Suppressor macrophage treated with lipopolysaccharide for 1 hour (primary cell): ENCODE data around the gene KRTAP9-7.

Source experiments
- DNase-seq, 3 donors: peaks; one replicate each; pipeline ENCODE4 v3.0.0-alpha.2; 2020 to 2022

Gene KRTAP9-7

DNA sequence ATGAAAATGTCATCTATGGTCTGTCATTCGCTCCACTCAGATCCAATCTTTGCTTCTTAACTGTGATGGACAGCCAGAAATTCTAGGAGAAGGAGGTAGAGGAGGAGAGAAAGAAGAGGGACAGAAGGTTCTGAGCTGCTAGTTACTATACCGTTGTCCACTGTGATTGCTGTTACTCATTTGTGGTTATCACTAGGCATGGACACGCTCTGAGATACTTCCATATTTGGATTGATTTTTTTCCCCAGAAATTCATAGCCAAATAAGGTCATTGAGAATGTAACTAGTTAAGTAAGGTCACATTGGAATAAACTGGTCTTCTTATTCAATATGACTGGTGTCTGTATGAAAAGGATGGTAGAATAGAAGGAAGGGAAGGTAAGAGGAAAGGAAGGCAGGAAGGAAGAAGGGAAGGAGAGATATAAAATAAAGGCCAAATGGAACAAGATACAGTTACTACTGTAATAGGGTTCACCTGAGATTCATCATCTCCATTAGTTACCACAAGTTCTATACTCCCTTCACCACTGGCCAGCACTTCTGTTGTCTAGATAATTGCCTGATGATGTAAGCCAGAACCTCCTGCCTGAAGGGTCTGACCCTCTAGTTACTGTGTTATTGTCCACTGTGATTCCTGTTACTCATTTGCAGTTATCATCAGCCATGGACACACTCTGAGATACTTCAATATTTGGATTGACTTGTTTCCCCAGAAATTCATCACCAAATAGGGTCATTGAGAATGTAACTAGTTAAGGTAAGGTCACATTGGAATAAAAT lies 2.9 kb downstream of the KRTAP9-7 start:
- DNase-seq, result no peak

DNA sequence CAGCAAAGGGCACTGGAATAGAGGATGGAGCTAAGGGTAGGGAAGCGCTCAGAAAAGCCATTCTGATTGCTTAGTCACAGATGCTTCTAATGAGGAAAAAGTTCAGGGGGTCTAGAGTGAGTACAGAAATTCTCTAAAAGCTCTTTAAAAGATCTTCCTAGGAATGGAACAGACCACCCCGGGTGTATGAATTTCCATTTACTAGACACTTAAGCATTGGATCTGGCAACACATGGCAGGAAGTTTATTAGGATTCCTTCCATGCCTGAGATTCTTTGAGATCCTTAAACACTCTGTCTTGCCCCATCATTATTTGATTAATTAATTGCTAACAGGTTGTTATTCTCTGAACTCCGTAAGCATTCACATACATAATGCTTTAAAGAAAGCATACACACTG lies 8.5 kb downstream of the KRTAP9-7 start:
- no peak for DNase-seq

DNA sequence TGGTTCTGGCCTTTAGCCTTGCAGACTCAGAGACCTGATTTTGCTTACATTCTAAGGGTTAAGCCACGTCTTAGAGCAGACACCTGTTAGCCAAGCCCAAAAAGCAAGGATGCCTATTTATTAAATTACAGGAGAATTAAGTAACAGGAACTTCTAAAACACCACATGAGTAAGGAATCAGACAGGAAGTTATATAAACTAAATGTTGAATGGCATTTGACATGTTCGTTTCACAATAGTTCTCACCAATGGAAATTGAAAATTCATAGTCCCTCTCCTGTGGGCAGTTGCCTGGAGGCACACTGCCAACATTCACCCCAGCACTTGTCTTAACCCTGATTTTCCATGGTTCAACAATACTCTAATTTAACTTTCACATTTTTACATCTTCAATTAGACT lies 9.0 kb downstream of the KRTAP9-7 start:
- DNase-seq, result peak in 2 of 3 donors; percentile 44

DNA sequence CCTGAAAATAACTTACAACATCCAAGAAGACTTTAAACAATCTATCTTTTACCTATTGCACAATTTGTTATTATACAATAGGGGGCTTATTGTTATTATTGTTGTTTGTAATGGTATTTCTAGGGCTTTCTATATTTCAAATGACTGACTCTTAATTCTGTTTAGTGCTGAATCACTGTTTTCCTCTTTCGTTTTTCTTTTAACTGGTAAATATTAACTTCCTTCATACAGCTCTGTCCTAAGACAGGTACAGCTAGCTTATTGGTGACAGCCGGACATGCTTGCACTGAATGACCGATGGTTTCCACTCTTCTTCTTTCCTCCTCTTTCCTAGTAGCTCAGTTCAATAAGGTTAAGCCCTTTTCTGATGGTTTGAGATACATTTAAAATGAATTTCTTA lies 11.6 kb downstream of the KRTAP9-7 start:
- peak in 1 of 3 donors; percentile 22 for DNase-seq

DNA sequence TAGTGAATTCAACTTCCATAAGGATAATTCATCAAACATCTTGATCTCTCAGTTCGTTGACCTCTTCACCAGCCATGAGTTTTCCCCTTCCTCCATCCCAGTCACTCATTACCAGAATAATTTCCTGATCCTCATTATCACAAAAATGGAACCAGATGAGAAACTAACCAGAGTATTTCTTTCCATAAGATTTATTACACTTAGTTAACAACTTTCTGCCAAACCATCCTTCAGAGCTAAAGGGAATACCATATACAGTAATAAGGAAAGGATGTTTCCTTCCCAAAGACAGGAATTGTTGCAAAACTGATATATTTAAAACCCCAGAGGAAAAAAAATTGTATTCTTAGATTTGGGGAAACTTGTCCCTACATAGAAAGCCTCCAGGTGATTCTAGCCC lies 18.5 kb downstream of the KRTAP9-7 start:
- DNase-seq, result no peak

DNA sequence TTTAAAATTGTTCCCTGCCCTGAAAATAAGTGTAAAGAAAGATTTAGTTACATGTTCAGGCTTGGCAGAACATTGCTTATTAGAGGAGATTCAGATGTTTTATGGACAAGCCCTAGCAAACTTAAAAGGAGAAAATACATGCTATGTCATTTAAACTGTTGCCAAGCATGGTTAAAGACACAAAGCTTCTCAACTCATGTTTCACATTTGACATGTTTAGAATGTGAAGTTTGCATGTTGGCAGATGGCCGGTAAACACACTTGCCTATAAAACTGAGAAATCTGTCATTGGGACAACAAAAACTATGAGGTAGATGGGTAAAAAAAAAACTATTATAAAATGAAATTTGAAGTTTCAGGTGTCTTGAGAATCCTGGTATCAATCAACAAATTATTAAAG lies 21.3 kb downstream of the KRTAP9-7 start:
- DNase-seq, result no peak

DNA sequence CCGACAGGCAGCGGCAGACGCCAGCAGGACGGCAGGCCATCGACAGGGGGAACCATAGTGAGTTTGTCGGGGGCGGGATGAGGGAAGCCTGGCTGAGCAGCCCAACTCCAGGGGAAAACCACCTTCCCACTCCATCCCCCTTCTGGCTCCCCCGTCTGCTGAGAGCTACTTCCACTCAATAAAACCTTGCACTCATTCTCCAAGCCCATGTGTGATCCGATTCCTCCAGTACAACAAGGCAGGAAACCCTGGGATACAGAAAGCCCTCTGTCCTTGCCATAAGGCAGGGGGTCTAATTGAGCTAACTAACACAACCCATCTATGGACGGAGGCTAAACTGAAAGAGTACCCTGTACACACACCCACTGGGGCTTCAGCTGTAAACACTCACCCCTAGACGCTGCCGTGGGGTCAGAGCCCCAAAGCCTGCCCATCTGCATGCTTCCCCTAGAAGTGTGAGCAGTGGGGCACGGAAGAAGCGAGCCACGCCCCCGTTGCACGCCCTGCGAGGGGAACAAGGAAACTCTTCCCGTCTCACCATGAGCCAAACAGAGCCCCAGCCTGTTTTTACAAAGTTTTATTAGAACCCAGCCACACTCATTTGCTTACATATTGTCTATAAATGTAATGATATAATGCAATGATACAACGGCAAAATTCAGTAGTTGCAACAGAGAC lies 23.1 kb downstream of the KRTAP9-7 start:
- DNase-seq, result no peak

DNA sequence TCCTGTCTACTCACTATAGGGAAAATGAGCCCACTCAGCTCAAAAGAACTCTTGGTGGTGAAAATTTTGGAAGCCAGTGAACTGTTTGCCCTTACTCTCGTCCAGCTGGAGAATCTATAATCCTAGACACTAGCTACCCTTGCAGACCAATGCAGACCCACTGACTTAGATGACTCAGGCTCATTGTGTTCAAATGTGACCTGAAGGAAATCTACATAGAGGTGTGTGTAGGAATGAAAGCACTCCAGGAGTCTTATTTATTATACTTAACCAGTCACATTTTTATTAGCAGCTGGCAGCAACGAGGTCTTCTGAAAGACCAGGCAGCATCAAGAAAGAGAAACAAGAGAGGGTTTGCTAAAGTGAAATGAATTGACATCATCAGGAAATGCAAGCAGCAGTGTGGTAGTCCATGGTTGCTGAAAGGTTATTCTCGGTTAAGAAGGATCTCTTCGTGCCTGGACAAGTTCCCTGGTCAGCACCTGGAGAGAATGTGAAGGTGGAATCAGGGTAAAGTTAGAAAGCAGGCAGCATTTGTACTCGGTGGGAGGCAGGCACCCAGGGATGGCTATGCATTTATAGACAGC lies 25.8 kb downstream of the KRTAP9-7 start:
- no peak for DNase-seq

DNA sequence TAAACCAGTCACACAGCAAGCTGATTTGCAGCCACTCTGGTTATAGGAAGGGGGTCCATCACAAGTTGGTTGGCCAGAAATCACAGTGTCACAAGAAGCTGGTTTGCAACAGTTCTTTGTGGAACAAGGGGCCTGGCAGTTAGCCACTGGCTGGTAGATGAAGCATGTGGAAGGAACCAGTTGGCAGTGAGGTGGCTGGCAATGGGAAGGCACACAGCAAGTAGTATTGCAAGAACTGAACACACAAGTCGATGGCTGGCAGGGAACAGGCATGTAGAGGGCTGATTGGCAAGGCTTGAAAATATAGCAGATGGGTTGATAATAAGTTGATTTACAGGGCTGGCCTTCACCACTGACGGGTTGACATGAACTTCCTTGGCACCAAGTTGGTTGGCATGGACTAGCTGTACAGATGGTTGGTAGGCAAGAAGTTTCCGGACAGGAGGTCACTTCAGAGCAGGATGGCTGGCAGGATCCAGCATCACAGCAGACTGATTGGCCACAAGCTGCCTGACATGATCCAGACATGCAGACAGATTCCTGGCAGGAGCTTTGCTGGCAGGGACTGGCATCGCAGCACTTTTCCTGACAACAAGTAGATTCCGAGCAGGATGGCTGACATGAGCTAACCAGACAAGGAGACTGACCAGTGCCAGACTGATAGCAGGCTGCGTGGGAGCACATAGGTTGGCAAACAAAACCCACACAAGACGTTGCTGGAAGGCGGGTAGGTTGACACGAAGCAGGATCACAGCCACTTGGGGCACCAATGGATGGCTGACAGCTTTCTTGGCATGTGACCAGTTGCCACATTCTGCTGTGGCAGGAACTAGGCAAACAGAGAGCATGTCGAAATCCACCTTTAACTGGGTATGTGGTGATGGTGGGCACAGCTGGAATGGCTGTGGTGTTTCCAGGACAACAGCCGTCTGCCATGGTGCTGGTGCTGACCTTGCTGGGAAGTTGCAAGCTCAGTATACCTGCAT lies 26.7 kb downstream of the KRTAP9-7 start, which contains the start of gene KRTAP29-1:
KRTAP29-1 (minus strand) TSS at position 936 of the 986 bp plus-strand sequence; CDS start at position 936, 0 bp downstream.
- no peak for DNase-seq

DNA sequence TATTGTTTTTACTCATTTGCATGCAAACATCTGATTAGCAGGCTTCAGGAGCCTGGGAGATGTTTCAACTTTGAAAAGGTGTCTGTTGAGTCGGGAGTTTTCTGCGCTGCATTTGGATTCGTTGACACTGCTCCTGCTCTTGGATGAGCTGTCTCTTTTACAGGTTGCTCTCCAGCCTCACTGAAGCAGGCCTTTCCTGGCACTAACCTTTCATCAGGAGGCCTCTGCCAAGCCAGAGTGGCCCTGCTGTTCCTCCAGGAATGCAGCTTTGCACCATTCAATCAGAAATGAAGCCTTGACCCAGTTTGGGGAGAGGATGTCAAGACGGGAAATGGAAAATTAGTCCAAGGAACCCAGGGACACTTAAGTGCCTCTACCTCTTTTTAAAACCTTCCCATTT lies 27.5 kb downstream of the KRTAP9-7 start:
- no peak for DNase-seq

DNA sequence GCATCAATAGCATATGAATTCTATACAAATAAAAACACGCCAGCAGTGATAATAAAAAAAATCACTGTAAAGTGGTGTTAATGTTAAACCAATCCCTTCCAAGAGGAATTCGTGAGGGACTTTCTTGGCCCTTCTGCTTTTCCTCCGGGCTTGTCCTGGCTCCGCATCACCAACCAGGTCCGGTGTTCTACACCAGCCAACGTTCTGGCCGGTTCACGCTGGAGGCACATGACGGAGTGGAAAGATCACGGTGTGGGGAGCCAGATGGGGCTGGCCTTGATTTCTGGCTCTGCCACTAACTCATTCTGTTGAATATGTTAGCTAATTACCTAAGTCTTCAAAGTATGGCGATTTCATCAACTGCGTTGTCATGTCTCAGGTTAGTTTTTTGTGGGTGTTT lies 28.6 kb downstream of the KRTAP9-7 start:
- DNase-seq, result no peak

DNA sequence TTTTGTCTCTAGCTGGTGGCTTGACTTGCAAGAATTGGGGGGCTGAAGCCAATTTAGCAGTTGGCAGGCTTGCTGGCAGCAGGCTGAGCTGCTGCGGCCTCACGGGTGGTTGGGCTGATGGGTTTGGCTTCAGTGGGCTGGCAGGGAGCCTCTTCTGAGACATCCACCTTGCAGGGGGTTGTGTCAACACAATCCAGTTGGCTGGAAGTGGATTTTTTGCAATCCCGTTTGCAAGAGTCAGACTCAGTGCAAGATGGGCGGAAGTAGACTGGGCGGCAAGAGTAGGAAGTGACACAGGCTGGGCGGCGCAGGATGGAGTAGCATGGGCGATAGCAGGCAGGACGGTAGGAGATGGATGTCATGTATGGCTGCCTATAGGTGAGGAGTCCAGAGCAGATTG lies 32.1 kb downstream of the KRTAP9-7 start:
- peak in 2 of 3 donors; percentile 34 to 43 for DNase-seq

DNA sequence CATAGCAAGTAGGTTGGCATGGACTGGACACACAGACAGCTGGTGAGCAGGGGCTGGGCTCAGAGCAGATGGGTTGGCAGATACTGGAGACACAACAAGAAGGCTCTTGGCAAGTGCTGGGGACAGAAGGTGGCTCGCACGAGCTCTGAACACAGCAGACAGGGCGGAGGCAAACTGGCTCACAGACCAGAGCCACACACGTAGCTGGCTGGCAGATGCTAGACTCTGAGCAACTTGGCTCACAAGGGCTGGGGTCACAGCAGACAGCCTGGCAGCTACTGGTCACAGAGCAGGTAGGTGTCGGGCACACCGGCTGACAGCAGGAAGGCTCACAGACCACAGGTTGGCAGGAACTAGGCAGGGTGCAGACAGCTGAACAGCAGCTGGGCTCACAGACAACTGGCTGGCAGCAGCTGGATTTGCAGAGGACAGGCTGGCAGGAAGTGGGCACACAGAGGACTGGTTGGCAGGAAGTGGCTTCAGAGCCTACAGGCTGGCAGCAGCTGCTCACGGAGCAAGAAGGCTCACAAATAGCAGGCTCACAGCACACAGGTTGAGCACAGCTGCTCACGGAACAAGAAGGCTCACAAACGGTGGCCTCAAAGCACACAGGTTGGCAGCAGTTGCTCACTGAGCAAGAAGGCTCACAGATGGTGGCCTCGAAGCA lies 32.9 kb downstream of the KRTAP9-7 start:
- DNase-seq, result no peak

DNA sequence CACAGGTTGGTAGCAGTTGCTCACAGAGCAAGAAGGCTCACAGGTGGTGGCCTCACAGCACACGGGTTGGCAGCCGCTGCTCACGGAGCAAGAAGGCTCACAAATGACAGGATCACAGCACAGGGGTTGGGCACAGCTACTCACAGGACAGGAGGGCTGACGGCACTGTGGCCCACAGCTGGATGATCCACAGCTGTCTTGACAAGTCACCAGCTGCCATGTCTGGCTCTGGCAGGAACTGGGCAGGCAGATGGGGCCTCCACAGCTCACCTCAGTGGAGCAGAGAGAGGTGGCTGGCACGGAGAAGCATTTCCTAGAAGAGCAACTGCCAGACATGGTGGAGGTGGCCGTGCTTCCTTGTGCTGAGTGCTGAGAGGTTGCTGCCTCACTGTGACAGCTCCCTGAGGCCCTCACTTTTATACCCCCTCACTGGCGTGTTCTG lies 33.4 kb downstream of the KRTAP9-7 start, which contains the start of gene KRTAP16-1:
KRTAP16-1 (minus strand) TSS at position 392 of the 442 bp plus-strand sequence; CDS start at position 336, 56 bp downstream.
- DNase-seq, result no peak

DNA sequence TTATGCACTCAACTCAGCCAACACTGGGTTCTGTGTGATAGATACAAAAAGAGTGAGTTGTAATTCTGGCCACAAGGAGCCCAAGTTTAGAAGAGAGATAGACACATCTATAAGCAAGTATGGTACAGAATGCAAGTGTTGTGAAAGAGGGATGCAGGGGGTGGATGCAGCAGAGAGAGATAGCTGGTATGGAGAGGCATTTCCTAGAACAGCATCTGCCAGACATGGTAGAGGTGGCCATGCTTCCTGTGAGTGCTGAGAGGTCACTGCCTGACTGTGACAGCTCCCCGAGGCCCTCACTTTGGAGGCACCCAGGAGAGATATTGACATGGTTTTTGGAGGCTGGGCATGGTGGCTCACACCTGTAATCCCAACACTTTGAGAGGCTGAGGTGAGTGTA lies 35.6 kb downstream of the KRTAP9-7 start:
- no peak for DNase-seq

DNA sequence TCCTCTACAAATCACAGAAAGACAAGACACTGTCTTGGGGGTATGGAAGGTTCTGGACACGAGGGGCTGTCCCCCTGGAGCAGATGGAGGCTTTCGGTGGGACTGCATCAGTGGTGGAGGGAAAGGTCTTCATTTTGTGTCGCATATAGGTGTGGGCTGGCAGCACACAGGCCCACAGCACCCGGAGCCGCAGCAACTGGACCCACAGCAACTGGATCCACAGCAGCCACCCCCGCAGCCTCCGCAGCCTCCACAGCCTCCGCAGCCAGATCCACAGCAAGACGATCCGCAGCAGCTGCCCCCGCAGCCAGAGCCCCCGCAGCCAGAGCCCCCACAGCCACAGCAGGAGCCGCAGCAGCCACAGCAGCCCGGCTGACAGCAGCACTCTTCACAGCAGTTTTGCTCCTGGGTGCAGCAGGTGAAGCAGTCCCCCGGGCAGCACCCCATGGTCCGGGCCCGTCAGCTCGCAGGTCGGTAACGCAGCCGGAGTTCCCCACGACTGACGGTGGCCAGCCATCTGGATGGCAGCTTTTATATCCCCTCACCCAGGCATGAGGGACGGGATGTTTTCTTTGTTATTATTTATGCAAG lies 39.8 kb downstream of the KRTAP9-7 start, which contains the start of gene KRTAP17-1:
KRTAP17-1 (minus strand) TSS at position 507 of the 591 bp plus-strand sequence; CDS start at position 447, 60 bp downstream.
- no peak for DNase-seq

DNA sequence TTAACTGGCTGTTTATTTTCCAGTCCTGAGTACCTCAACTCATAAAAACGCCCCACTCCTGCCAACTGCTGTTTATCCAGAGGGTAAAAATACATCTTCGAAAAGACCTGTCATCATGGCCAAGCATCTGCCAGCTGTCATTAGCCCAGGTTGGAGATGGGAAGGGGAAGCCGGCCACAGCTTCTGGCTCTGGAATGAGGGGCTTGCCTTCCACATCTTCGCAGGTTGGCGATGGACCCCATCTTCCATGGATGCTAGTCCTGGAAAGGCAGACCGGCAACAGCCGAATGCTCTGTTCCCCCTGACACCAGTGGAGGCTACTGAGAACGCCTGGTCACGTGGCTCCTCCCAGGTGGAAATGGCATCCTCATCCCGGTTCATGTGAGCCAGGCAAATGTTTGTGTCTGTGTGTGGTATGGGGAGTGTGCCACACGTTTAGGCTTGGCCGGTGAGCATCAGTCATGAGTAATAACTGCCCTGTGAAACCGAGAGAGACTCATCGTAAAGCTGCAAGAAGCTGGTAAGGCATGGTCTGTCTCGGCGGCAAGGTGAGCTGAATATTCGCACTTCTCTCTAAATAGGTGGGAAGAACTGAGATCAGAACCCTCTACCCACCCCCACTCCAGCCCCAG lies 40.4 kb downstream of the KRTAP9-7 start:
- DNase-seq, result no peak

DNA sequence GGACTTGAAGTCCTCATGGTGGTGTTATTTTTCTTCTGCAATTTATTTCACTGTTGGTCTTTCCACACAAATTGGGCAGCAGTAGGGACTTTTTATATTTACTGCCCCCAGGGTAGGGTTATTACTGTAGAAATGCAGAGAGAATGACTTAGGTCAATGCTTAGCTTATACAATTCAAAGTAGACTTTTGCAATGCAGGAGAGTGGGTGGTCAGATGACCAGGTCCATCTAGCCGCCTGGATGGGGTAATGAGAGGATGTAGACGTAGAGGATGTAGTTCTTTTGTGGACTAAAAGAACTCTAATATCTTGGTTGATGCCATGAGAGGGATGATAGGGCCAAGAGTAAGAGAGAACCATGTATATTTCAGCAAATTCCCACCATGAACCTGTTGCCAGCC lies 42.7 kb downstream of the KRTAP9-7 start:
- no peak for DNase-seq

DNA sequence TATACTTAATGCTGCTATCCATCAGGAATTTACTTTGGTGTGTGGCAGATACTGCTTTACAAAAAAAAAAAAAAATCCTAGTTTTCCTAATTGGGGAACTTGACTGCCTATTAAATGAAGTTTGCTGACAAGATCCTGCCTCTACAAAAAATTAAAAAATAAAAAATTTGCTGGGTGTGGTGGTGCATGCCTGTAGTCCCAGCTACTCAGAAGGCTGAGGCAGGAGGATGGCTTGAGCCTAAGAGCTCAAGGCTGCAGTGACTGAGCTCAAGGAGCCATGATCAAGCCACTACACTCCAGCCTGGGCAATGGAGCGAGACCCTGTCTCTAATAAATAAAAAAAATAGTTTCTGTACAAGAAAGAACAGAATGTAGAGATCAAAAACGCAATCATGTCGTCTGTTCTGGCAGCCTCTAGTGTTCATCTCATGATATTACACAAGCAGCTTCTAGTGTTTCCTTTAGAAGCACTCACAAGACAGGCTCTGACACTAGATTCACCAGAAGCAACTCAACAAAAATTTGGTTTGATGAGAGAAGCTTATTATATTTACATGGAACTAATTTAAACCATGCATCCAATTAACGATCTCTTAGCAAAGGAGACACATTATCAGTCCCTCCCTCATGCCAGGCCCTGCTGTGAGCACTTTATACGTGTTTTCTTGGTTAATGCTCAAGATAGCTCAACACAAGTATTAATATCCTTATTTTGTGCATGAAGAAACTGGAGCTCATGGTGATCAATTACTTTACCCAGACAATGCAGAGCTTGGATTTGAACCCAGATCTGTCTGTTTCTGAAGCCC lies 46.8 kb downstream of the KRTAP9-7 start:
- DNase-seq, result peak; percentile 41 to 59 (median 55)
